Keratinocyte (primary cell): ENCODE data around the gene DGLUCY.

ENCODE experiments used
- EZH2 ChIP-seq: IDR thresholded peaks from one replicate; pipeline ENCODE4 v1.6.1; 2012; ENCODE audit warnings: inconsistent platforms, mild to moderate bottlenecking, low read length, moderate library complexity
- TF ChIP-seq, protein P1 (sequence below), 3 experiments: IDR thresholded peaks in 1 of 3; conservative IDR thresholded peaks in 1 of 3; optimal IDR thresholded peaks in 1 of 3; 2 replicates in 2 of 3; 3 replicates in 1 of 3; pipeline versions ENCODE3 to v1.5.1; 2011; ENCODE audit warnings: low read length in 3 of 3, mild to moderate bottlenecking in 3 of 3, moderate library complexity in 2 of 3, control low read depth in 1 of 3, inconsistent platforms in 1 of 3; ENCODE audit not compliant: insufficient read depth in 2 of 3; ENCODE audit errors: extremely low read depth in 1 of 3

DNA sequence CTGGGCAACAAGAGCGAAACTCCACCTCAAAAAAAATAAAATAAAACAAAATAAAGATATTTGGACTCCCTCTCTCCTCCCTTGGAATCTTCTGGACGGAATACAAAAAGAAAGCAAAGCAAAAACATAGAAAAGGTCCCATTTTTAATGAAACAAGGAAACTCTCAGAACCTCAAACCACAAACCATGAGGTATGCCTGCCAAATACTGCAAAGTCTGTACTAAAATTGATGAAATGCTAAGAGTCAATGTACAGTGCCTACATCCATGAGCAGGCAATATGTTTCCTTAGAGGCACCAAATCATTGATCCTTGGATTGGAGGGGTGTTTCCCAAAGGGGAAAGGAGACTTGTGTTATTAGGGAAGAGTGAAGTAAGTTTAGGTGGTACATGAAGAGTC, 45.2 kb upstream of the DGLUCY start:
- TF ChIP-seq, protein P1, sequence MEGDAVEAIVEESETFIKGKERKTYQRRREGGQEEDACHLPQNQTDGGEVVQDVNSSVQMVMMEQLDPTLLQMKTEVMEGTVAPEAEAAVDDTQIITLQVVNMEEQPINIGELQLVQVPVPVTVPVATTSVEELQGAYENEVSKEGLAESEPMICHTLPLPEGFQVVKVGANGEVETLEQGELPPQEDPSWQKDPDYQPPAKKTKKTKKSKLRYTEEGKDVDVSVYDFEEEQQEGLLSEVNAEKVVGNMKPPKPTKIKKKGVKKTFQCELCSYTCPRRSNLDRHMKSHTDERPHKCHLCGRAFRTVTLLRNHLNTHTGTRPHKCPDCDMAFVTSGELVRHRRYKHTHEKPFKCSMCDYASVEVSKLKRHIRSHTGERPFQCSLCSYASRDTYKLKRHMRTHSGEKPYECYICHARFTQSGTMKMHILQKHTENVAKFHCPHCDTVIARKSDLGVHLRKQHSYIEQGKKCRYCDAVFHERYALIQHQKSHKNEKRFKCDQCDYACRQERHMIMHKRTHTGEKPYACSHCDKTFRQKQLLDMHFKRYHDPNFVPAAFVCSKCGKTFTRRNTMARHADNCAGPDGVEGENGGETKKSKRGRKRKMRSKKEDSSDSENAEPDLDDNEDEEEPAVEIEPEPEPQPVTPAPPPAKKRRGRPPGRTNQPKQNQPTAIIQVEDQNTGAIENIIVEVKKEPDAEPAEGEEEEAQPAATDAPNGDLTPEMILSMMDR (optimal IDR thresholded peaks at IDR 0.05 in 1 of 3, IDR thresholded peaks at IDR 0.05 in 1 of 3, conservative IDR thresholded peaks at IDR 0.05 in 1 of 3; ENCODE audit: extremely low read depth in 1 of 3, insufficient read depth in 2 of 3, low read length in 3 of 3) = no peak
- no peak for TF ChIP-seq EZH2
